ENCODE results near the gene SESN3. TPM values are rescaled to one million over a fixed set of nuclear protein-coding genes. Genes with fewer than 3 reads are reported as not detected.
"Not testable (repeated sequence)": the region's sequence is repeated elsewhere in the genome, so short reads cannot be mapped to it uniquely, and the experiment has no call there.

The SESN3 gene
- total RNA-seq, 1 donor from 2014 or later, result 86.1 TPM

- no peak for DNase-seq
Measured at GRCh38 chr11:95218149-95218548, 12.9 kb downstream of the SESN3 start.

GRCh38 chr11:95212609-95213008 lies 18.4 kb downstream of the SESN3 start:
- no peak for DNase-seq

DNA sequence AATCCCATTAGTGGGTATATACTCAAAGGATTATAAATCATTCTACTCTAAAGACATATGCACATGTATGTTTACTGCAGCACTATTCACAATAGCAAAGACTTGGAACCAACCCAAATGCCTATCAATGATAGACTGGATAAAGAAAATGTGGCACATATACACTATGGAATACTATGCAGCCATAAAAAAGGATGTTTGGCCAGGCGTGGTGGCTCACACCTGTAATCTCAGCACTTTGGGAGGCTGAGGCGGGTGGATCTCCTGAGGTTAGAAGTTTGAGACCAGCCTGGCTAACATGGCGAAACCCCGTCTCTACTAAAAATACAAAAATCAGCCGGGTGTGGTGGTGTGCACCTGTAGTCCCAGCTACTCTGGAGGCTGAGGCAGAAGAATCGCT lies 21.5 kb downstream of the SESN3 start:
- DNase-seq, result not testable (repeated sequence)

DNA sequence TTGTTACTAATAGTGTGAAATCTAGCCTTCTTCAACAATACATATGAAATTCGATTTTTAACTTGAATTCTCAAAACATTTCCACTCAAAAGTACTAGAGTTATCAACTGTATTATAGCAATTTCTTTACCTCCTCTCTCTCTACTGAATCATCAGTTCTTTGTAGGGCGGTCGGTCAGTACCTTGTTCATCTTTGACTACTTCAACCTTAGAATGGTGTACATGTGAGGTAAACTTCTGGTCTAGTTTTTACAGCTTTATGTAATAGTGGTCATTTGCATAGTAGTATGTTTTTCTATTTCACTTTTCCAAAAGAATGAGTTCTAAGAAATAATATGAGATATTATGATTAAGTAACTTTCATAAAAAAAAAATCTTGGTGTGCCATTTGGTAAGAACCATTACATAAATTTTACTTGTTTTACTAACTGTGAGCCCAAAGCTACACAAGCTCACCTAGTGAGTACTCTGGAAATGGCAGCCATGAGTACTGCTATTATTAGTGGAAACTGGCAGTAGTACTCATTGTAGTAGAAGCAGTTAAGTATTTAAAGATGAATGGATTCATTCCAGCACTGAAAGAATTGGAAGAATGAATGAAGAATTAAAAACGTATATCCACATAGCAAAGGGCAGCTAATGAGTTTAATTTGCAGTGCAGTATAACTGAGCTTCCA lies 30.1 kb downstream of the SESN3 start:
- DNase-seq, result no peak

- DNase-seq, result no peak
Measured at GRCh38 chr11:95195831-95196230, 35.2 kb downstream of the SESN3 start.

DNA sequence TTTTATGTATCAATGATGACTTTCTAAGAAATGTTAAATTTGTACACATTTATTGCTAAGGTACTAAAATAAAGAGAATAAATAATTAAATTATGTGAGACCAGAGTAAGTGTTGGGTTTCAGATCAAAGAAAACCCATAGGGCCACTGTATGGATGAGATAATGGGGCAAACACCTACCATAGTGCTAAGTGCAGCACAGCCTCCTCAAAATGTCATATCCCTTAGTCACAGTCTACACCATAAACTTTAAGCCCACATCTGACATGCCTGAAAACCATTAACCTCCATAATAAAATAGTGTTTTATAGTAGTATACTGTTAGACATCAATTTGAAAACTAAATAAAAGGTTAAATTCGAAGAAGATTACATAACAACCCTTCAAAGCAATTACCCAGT lies 37.5 kb downstream of the SESN3 start:
- DNase-seq, result no peak

GRCh38 chr11:95192717-95193116 lies 38.3 kb downstream of the SESN3 start:
- no peak for DNase-seq

GRCh38 chr11:95187723-95188122 lies 43.3 kb downstream of the SESN3 start:
- no peak for DNase-seq

DNA sequence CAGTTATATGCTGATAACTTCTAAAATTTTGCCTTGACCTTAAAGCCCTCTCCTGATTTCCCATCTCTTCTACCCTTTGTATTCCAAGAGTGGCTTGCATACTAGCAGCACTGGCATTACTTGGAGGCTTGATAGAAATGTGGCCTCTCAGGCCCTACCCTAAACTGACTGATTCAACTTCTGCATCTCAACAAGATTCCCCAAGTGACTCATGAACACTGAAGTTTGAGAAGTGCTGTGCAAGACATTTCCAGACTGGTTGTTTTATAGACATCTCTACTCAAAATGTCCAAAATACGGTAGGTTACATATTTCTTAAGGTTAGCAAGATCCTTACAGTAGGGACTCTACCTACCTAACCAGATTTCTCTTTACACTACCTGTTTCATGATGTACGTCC lies 48.6 kb downstream of the SESN3 start:
- no peak for DNase-seq

DNA sequence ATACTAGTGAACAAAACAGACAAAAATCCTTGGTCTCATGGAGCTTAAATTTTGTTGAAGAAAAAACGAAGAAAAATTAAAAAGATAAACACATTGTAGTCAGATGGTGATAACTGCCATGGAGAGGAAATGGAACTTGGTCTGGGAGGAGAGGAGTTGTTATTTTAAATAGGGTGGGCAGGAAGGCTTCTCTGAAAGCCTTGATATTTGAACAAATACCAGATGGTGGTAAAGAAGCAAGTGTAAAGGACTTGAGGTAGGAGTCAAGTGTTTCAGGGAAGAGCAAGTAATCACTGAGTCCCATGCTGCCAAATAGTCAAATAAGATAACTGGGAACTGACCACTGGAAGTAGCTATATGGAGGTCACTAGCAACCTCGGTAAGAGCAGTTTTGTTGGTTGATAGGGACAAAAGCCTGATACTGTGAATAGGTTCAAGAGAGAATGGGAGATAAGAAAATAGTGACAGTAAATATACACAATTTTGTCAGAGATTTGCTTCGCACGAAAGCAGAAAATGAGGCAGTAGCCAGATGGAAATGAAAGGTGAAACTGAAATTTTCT lies 55.1 kb downstream of the SESN3 start:
- DNase-seq, result no peak

- no peak for DNase-seq
Measured at GRCh38 chr11:95170294-95170693, 60.7 kb downstream of the SESN3 start.

GRCh38 chr11:95166781-95167180 lies 64.2 kb downstream of the SESN3 start:
- no peak for DNase-seq

- no peak for DNase-seq
Measured at GRCh38 chr11:95165638-95166037, 65.4 kb downstream of the SESN3 start.

DNA sequence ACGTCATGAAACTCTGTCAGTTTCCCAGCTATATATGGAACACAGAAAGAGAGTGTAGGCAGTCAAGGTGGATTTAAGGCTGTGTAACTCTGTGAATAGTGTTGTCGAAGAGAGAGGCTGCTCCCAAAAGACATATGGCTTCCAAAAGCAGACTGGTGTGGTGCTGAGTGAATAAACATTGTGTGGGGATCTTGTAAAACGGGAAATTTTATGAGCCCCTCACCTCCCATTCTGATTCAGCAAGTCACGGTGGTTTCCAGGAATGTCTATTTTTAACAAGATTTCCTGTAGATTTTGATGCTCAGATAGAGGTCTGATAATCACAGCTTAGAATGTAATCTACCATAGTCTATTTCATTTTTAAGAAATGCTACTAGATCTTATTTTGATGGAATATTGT lies 67.9 kb downstream of the SESN3 start:
- no peak for DNase-seq

GRCh38 chr11:95161248-95161647 lies 69.8 kb downstream of the SESN3 start:
- no peak for DNase-seq

GRCh38 chr11:95157824-95158223 lies 73.2 kb downstream of the SESN3 start:
- DNase-seq, result no peak

DNA sequence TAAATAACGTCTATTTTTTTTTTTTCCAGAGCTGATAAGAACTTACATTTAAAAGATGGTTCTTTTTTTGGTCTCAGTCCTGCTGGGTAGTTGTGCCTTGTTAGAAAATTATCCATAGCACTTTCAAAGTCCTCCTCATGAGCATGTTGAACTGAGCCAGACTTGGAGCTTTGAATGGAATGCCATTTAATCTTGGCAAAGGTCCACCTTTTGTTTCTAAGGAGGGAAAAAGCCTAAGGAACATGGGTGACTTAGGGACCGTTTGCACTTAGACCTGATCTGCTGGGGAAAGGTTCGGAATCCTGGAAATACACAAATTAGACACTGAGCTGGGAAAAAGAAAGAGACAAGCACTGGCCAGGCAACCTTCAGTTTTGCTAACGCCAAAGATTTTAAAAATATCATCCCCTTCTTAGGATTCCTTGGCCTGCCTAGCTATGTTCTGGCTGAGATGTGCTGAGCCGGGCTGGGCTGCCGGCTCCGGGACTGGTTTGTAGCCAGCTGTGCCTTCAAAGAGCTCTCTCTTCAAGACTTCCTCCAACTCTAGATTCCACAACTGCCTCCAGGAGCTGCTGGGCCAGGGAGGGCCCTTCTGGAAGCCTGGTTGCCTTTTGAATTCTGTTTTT lies 74.0 kb downstream of the SESN3 start:
- DNase-seq, result no peak

GRCh38 chr11:95156133-95156721 lies 74.8 kb downstream of the SESN3 start:
- DNase-seq, result no peak

GRCh38 chr11:95155385-95155784 lies 75.6 kb downstream of the SESN3 start:
- DNase-seq, result no peak

DNA sequence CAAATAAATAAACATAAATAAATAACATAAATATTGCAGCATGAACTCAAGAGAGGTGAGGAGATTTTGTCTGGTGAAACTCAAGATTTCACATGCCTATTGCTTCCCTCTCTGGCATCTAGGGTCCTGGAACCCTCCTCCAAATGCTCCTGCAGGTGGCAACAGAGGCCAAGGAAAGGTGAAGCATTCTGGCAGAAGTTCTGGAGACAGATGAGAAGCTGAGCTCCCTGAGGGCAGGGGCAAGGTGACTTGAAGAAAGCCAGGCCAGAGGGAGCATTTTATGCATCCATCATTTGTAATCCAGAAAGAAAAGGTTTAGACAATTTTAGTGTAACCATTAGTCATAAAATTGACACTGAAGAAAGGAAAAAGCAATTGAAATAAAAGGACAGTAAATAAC lies 76.5 kb downstream of the SESN3 start:
- DNase-seq, result no peak

- no peak for DNase-seq
Measured at GRCh38 chr11:95153857-95154246, 77.2 kb downstream of the SESN3 start.

DNA sequence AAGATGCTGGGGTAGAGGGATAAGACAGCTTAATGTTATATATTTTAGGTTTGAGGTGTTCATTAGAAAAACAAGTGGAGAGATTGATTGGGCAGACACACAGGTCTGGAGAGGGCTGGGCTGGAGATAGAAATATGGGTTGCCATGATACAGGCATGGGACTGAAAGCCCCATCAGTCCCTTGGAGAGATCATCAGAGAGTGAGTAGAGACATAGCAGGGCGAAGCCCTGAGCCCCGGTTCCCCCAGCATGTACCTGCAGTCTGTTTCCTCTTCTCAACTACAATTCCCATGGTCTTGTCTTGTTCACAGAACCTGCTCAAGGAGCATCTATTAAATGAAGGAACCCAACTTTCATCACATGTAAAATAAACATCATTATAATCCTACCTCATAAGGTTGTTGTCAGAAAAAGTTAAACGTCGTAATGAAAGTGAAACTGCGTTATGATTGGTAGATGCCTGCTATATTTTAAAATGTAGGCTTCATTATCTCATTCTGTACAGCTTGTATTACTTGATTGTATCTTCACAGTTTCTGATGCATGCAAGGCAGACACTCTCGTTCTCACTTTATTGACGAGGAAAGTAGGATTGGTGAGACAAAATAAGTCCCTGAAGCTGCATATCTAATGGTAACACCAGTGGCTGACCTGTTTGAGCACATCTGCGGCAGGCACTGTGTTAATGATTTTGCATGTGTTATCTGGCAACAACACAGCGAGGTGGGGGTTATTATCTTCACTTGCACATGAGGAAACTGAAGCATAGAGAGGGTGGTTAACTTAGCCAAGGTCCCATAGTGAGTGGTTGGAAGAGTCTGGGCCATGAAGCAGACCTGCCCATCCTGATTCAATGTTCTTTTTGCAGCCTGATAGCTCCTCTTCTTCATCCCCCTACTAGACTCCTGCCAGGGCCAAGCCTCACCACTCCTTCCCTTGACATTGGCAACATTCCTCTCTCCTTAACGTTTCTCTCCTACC lies 77.8 kb downstream of the SESN3 start:
- DNase-seq, result no peak
